MG63 (cell line): ENCODE data around the gene ZDHHC7. TPM values are rescaled to one million over a fixed set of nuclear protein-coding genes. Genes with fewer than 3 reads are reported as not detected.

ENCODE experiments used
- DNase-seq: peaks from one replicate; pipeline ENCODE4 v3.0.0-alpha.2; 2020
- H3K27me3 ChIP-seq: fragments of 250-450 bp; sonication (Bioruptor Pico); 2 replicates; pipeline ENCODE4 v1.5.1; 2020; ENCODE audit warnings: mild to moderate bottlenecking, moderate library complexity
- H3K36me3 ChIP-seq: fragments of 250-450 bp; sonication (Bioruptor Pico); 2 replicates; pipeline ENCODE4 v1.5.1; 2020; ENCODE audit warnings: mild to moderate bottlenecking, moderate library complexity
- H3K4me3 ChIP-seq: fragments of 250-450 bp; sonication (Bioruptor Pico); 2 replicates; pipeline ENCODE4 v1.5.1; 2020; ENCODE audit warnings: mild to moderate bottlenecking, moderate library complexity
- H3K9me3 ChIP-seq: fragments of 250-450 bp; sonication (Bioruptor Pico); 2 replicates; pipeline ENCODE4 v1.5.1; 2020; ENCODE audit warnings: mild to moderate bottlenecking, moderate library complexity
- total RNA-seq: library from RNA; depleted of rRNA; stranded (reverse); fragments of >200 nt; shearing (Covaris generic); gene quantifications from 2 replicates; pipeline ENCODE4 v1.2.3, GENCODE V29; 2014; ENCODE audit warnings: low replicate concordance

Gene ZDHHC7
- total RNA-seq, 1 experiment from 2014 or later: 32.5 TPM

DNA sequence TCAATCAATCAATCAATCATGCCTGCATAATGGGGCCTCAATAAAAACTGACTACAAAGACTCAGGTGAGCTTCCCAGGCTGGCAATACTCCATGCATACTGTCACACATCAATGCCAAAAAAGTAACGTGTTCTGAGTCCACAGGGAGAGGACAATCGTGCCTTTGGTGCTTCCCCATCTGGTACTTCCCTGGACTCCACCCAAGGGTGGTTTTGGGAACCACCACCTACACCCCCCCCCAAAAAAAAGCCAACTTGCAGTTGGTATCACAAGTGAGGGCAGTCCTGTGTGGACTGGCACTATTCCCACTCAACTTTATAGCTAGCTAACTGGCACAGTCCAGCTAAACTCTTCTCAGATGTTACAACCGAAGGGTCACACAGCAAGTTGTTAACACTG is 3.1 kb downstream of the ZDHHC7 start:
- H3K9me3 ChIP-seq: no peaks in the 10 kb centered on the region
- H3K36me3 ChIP-seq: no peaks in the 10 kb centered on the region
- no peak overlapping the region for H3K4me3 ChIP-seq
- DNase-seq: no peak
- H3K27me3 ChIP-seq: no peaks in the 10 kb centered on the region

DNA sequence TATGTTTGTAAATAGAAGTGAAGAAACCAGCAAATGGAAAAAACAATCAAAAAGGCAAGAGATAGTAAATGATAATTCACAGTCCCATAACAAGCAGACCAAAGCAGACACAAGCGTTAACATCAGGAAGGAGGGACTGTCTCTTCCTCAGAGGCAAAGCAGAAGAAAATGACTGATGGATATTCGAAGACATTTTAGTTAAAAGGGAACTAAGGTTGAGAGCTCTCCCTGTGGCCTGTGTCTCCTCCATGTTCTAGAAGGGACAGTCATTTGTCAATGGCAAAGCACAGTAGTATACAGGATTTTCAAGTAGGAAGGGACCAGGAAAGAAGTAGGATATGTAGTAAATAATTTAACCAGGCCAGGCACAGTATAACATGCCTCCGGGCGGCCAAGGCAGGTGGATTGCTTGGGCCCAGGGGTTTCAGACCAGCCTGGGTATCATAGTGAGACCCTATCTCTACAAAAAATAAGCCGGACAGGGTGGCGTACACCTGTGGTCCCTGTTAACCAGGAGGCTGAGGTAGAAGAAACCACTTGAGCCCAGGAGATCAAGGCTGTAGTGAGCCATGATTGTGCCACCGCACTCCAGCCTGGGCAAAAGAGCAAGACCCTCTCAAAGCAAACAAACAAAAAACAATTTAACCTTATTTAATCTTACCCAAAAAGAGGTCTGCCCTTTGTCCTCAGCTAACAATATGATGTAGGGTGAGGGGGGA is 3.7 kb downstream of the ZDHHC7 start:
- no peaks in the 10 kb centered on the region for H3K36me3 ChIP-seq
- no peaks in the 10 kb centered on the region for H3K27me3 ChIP-seq
- H3K4me3 ChIP-seq: no peak overlapping the region
- no peaks in the 10 kb centered on the region for H3K9me3 ChIP-seq
- DNase-seq: no peak

GRCh38 chr16:85006639-85007038 is 4.7 kb downstream of the ZDHHC7 start:
- DNase-seq: no peak
- H3K27me3 ChIP-seq: no peaks in the 10 kb centered on the region
- H3K4me3 ChIP-seq: no peak overlapping the region
- no peaks in the 10 kb centered on the region for H3K9me3 ChIP-seq
- no peaks in the 10 kb centered on the region; the same call in 1 of the 2 replicates for H3K36me3 ChIP-seq

- peak; percentile 33 for DNase-seq
- H3K9me3 ChIP-seq: no peaks in the 10 kb centered on the region
- H3K4me3 ChIP-seq: no peak overlapping the region
- H3K27me3 ChIP-seq: no peaks in the 10 kb centered on the region
- H3K36me3 ChIP-seq: no peaks in the 10 kb centered on the region; the same call in 1 of the 2 replicates
These were observed 5.9 kb downstream of the ZDHHC7 start for GRCh38 chr16:85005285-85006069.

- peak; percentile 73 for DNase-seq
- H3K9me3 ChIP-seq: no peaks in the 10 kb centered on the region
- no peak overlapping the region for H3K4me3 ChIP-seq
- H3K36me3 ChIP-seq: peaks cover 2% of the 10 kb centered on the region
- H3K27me3 ChIP-seq: no peaks in the 10 kb centered on the region
These were observed 6.6 kb downstream of the ZDHHC7 start for GRCh38 chr16:85004587-85005205.

GRCh38 chr16:85003725-85004586 is 7.4 kb downstream of the ZDHHC7 start:
- no peak for DNase-seq
- Histone ChIP-seq H3K36me3 (peaks cover 6% of the 10 kb centered on the region), H3K4me3 (no peak overlapping the region), H3K9me3 (no peaks in the 10 kb centered on the region), H3K27me3 (no peaks in the 10 kb centered on the region)

DNA sequence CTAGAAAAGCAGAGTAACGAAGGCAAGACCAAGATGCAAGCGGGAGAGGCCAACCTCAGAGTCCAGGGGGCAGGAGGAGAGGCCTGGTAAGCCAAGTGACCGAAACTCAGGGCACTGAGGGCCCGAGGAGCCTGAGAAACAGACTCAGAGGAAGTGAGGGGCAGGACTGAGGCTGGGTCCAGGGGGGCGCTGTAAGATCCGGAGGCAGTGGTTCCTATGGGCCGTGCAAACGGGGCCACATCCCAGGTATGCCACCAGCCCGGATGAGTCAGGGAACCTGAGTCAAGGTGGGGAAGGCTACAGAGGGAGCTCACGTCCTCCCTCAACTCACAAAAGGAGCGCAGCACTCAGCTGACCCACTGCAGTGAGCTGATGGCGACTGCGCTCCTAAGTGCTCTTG is 8.3 kb downstream of the ZDHHC7 start:
- Histone ChIP-seq H3K36me3 (peaks cover 6% of the 10 kb centered on the region), H3K9me3 (no peaks in the 10 kb centered on the region), H3K4me3 (no peak overlapping the region), H3K27me3 (no peaks in the 10 kb centered on the region)
- DNase-seq: no peak

GRCh38 chr16:85002608-85003007 is 8.7 kb downstream of the ZDHHC7 start:
- no peaks in the 10 kb centered on the region for H3K9me3 ChIP-seq
- H3K4me3 ChIP-seq: no peak overlapping the region
- peaks cover 6% of the 10 kb centered on the region for H3K36me3 ChIP-seq
- no peaks in the 10 kb centered on the region for H3K27me3 ChIP-seq
- DNase-seq: no peak

- Histone ChIP-seq H3K36me3 (peaks cover 6% of the 10 kb centered on the region), H3K4me3 (no peak overlapping the region), H3K27me3 (no peaks in the 10 kb centered on the region), H3K9me3 (no peaks in the 10 kb centered on the region)
- DNase-seq: no peak
These were observed 9.2 kb downstream of the ZDHHC7 start for GRCh38 chr16:85002099-85002541.

DNA sequence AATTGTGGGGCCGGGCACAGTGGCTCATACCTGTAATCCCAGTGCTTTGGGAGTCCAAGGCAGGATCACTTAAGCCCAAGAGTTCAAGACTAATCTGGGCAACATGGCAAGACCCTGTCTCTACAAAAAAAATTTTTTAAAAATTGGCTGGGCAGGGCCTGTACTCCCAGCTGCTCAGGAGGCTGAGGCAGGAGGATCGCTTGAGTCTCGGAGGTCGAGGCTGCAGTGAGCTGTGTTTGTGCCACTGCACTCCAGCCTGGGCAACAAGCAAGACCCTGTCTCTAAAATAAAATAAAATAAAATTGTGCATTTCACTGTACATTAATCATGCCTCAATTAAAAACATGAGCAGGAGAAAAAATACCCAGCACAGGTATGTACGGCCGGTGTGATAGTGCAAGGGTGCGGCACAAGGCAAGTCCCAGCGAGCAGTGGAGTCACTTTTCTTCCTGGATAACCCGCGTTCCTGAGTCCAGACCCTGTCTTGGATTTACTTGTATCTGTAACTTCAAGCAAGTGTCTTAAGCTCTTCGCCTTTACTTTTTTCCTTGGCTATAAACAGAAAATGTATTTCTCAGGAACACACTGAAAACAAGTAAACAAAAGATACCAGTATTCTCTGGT is 11.4 kb downstream of the ZDHHC7 start:
- H3K4me3 ChIP-seq: no peak overlapping the region
- no peaks in the 10 kb centered on the region for H3K9me3 ChIP-seq
- no peaks in the 10 kb centered on the region for H3K27me3 ChIP-seq
- peaks cover 14% of the 10 kb centered on the region for H3K36me3 ChIP-seq
- no peak for DNase-seq

- Histone ChIP-seq H3K4me3 (no peak overlapping the region), H3K36me3 (peaks cover 17% of the 10 kb centered on the region)
These were observed 12.1 kb downstream of the ZDHHC7 start for GRCh38 chr16:84999200-84999599.

GRCh38 chr16:84996365-84996764 is 15.0 kb downstream of the ZDHHC7 start:
- H3K36me3 ChIP-seq: peaks cover 30% of the 10 kb centered on the region
- H3K27me3 ChIP-seq: no peaks in the 10 kb centered on the region
- no peak overlapping the region for H3K4me3 ChIP-seq
- DNase-seq: no peak
- no peaks in the 10 kb centered on the region for H3K9me3 ChIP-seq

More at GRCh38 chr16:84999200-84999599, 12.1 kb downstream of the ZDHHC7 start:
- no peaks in the 10 kb centered on the region for H3K27me3 ChIP-seq
- DNase-seq: no peak
- no peaks in the 10 kb centered on the region for H3K9me3 ChIP-seq

- no peak overlapping the region for H3K4me3 ChIP-seq
- H3K27me3 ChIP-seq: no peaks in the 10 kb centered on the region
- peaks cover 34% of the 10 kb centered on the region for H3K36me3 ChIP-seq
- H3K9me3 ChIP-seq: no peaks in the 10 kb centered on the region
- DNase-seq: no peak
These were observed 15.7 kb downstream of the ZDHHC7 start for GRCh38 chr16:84995663-84996062.

DNA sequence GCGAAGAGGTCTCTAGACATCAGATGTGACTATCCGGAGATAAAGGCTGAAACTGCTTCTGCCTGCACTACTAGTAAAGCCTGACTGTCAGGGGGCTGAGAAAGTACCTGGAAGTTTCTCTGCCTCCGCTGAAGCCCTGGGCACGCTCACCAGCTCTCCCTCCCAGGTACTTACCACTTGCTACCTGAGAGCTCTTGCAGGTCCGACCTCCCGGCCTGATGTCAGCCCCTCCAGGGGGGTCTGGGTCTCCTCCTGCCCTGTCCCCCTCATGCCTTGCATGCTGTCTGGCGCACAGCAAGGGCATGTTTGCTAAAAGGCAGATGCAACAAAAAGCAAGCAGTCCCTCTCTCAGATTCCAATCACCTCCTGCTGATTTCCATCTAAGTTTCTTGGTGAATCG is 17.4 kb downstream of the ZDHHC7 start:
- peaks cover 36% of the 10 kb centered on the region for H3K36me3 ChIP-seq
- no peak overlapping the region for H3K4me3 ChIP-seq
- no peaks in the 10 kb centered on the region for H3K9me3 ChIP-seq
- no peaks in the 10 kb centered on the region for H3K27me3 ChIP-seq
- no peak for DNase-seq

- H3K4me3 ChIP-seq: no peak overlapping the region
- DNase-seq: no peak
- peaks cover 39% of the 10 kb centered on the region for H3K36me3 ChIP-seq
- no peaks in the 10 kb centered on the region for H3K27me3 ChIP-seq
- H3K9me3 ChIP-seq: no peaks in the 10 kb centered on the region
These were observed 18.6 kb downstream of the ZDHHC7 start for GRCh38 chr16:84992717-84993075.

DNA sequence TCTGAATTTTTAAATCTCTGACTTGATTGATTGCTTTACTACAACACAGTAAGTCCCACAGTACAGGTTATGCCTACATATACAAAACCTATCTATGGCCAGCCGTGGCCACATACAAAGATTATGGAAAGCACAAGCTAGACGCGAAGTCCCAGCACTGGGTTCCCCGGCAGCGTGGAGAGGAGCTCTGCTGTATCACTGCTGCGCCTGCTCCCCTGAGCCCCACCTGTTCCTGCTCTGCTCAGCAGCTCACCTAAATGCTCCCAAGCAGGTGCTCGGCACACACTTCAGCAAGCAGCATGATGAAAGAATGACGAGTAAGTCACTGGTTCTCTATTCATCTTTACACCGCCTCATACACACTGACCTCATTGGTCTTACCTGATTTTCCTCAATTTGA is 20.6 kb downstream of the ZDHHC7 start:
- DNase-seq: no peak
- H3K4me3 ChIP-seq: no peak overlapping the region
- H3K27me3 ChIP-seq: no peaks in the 10 kb centered on the region
- no peaks in the 10 kb centered on the region for H3K9me3 ChIP-seq
- peaks cover 40% of the 10 kb centered on the region for H3K36me3 ChIP-seq
